ENCODE results near the gene PSMD3. TPM values are rescaled to one million over a fixed set of nuclear protein-coding genes. Genes with fewer than 3 reads are reported as not detected.
"Not testable (repeated sequence)": the region's sequence is repeated elsewhere in the genome, so short reads cannot be mapped to it uniquely, and the experiment has no call there.

The PSMD3 gene
- total RNA-seq, 4 donors from 2014 or later: 72.2 to 121 (median 84.7) TPM

DNA sequence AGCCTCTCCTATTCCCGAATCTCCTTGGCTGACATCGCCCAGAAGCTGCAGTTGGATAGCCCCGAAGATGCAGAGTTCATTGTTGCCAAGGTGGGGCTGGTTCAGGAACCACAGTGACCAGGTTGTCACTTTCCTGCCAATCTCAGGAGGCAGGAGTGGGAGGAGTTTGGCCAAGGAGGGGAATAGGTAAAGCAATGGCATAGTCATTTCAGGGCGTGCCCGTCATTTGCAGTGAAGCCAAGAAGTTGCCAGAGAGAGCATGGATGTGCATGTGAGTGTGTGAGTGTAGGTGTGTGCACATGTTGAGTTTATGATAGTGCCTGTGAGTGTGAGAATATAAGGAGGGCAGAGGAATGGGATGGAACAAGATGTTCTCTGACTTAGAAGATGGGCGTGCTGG, 14.8 kb downstream of the PSMD3 start:
- DNase-seq: no peak
- peaks cover 38 to 83% (median 59%) of the 10 kb centered on the region in 3 donors for H3K36me3 ChIP-seq
- H3K4me1 ChIP-seq: peaks cover 0 to 26% (median 0%) of the 10 kb centered on the region in 3 donors
- no peaks in the 10 kb centered on the region for H3K27me3 ChIP-seq
- H3K4me3 ChIP-seq: no peak overlapping the region
- 56 to 77% methylated on average over 3 of the region's 6 CpGs for WGBS, 2 donors
- H3K9me3 ChIP-seq: no peaks in the 10 kb centered on the region
- TF ChIP-seq POLR2A (IDR thresholded peaks at IDR 0.05): no peak
- intact Hi-C loops (cut with DNase I): no loop called here
- peak overlapping the region in 2 of 4 donors; percentile 34 to 58 for H3K27ac ChIP-seq

- Histone ChIP-seq H3K36me3 (peaks cover 34 to 76% (median 51%) of the 10 kb centered on the region in 3 donors), H3K4me3 (no peak overlapping the region), H3K27ac (peak overlapping the region in 2 of 4 donors; percentile 34 to 58), H3K27me3 (no peaks in the 10 kb centered on the region), H3K4me1 (peaks cover 0 to 26% (median 0%) of the 10 kb centered on the region in 3 donors), H3K9me3 (no peaks in the 10 kb centered on the region)
- no peak for DNase-seq
- 73% methylated on average over 6 of the region's 8 CpGs; no CpG with 5 or more reads in 1 of the 2 donors for WGBS, 2 donors
- intact Hi-C loops (cut with DNase I): no loop called here
- TF ChIP-seq POLR2A (IDR thresholded peaks at IDR 0.05): no peak
- TF ChIP-seq, protein P1, sequence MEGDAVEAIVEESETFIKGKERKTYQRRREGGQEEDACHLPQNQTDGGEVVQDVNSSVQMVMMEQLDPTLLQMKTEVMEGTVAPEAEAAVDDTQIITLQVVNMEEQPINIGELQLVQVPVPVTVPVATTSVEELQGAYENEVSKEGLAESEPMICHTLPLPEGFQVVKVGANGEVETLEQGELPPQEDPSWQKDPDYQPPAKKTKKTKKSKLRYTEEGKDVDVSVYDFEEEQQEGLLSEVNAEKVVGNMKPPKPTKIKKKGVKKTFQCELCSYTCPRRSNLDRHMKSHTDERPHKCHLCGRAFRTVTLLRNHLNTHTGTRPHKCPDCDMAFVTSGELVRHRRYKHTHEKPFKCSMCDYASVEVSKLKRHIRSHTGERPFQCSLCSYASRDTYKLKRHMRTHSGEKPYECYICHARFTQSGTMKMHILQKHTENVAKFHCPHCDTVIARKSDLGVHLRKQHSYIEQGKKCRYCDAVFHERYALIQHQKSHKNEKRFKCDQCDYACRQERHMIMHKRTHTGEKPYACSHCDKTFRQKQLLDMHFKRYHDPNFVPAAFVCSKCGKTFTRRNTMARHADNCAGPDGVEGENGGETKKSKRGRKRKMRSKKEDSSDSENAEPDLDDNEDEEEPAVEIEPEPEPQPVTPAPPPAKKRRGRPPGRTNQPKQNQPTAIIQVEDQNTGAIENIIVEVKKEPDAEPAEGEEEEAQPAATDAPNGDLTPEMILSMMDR (IDR thresholded peaks at IDR 0.05): no peak
Measured at GRCh38 chr17:39996162-39996561, 15.6 kb downstream of the PSMD3 start.

DNA sequence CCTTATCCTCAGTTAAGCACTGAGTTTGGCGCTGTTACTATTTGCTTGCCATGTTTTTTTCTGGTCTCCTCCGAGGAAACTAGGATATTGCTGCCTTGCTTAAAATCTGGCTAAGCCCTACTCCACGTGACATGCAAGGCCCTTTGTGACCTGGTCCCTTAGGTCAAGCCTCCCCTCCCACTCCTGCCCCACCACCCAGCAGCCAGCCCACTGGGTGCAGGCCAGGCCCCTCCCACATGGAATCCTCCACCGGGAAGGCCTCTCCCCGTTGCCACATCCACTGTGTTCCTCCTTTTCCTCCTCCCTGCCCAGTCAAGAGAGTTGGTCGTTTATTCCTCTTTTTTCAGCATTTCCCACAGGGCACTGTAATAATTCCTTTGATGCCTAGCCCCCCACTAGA, 16.2 kb downstream of the PSMD3 start:
- peaks cover 34 to 70% (median 47%) of the 10 kb centered on the region in 3 donors for H3K36me3 ChIP-seq
- peak overlapping the region in 3 of 4 donors; percentile 18 to 34 (median 21) for H3K27ac ChIP-seq
- intact Hi-C loops (cut with DNase I): no loop called here
- 52 to 55% methylated on average over 5 to 6 of the region's 6 CpGs for WGBS, 2 donors
- H3K27me3 ChIP-seq: no peaks in the 10 kb centered on the region
- DNase-seq: no peak
- H3K4me3 ChIP-seq: no peak overlapping the region
- TF ChIP-seq, protein P1 (IDR thresholded peaks at IDR 0.05): no peak
- TF ChIP-seq POLR2A (IDR thresholded peaks at IDR 0.05): no peak
- no peaks in the 10 kb centered on the region for H3K9me3 ChIP-seq
- peaks cover 0 to 26% (median 0%) of the 10 kb centered on the region in 3 donors for H3K4me1 ChIP-seq

DNA sequence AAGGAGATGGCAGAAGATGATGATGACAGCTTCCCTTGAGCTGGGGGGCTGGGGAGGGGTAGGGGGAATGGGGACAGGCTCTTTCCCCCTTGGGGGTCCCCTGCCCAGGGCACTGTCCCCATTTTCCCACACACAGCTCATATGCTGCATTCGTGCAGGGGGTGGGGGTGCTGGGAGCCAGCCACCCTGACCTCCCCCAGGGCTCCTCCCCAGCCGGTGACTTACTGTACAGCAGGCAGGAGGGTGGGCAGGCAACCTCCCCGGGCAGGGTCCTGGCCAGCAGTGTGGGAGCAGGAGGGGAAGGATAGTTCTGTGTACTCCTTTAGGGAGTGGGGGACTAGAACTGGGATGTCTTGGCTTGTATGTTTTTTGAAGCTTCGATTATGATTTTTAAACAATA, 16.9 kb downstream of the PSMD3 start:
- intact Hi-C loops (cut with DNase I): no loop called here
- H3K27ac ChIP-seq: peak overlapping the region in 1 of 4 donors; percentile 18
- no peaks in the 10 kb centered on the region for H3K9me3 ChIP-seq
- H3K4me1 ChIP-seq: peaks cover 0 to 26% (median 0%) of the 10 kb centered on the region in 3 donors
- DNase-seq: no peak
- TF ChIP-seq, protein P1 (IDR thresholded peaks at IDR 0.05): no peak
- TF ChIP-seq POLR2A (IDR thresholded peaks at IDR 0.05): no peak
- no peak overlapping the region for H3K4me3 ChIP-seq
- H3K36me3 ChIP-seq: peaks cover 30 to 62% (median 40%) of the 10 kb centered on the region in 3 donors
- WGBS, 2 donors: 71 to 100% methylated on average over 1 to 4 of the region's 4 CpGs
- no peaks in the 10 kb centered on the region for H3K27me3 ChIP-seq

GRCh38 chr17:39999067-39999466, 18.5 kb downstream of the PSMD3 start:
- intact Hi-C loops (cut with DNase I): no loop called here
- H3K4me3 ChIP-seq: no peak overlapping the region
- no peak for DNase-seq
- no peaks in the 10 kb centered on the region for H3K9me3 ChIP-seq
- peaks cover 16 to 47% (median 24%) of the 10 kb centered on the region in 3 donors for H3K36me3 ChIP-seq
- 77 to 95% methylated on average over 4 of the region's 4 CpGs for WGBS, 2 donors
- TF ChIP-seq, protein P1 (IDR thresholded peaks at IDR 0.05): no peak
- no peak for TF ChIP-seq POLR2A (IDR thresholded peaks at IDR 0.05)
- no peaks in the 10 kb centered on the region for H3K27me3 ChIP-seq
- peaks cover 0 to 26% (median 0%) of the 10 kb centered on the region in 3 donors for H3K4me1 ChIP-seq
- no peak overlapping the region for H3K27ac ChIP-seq

GRCh38 chr17:40000161-40000560, 19.6 kb downstream of the PSMD3 start:
- 89 to 92% methylated on average over 7 of the region's 7 CpGs for WGBS, 2 donors
- H3K36me3 ChIP-seq: peaks cover 12 to 36% (median 13%) of the 10 kb centered on the region in 3 donors
- intact Hi-C loops (cut with DNase I): no loop called here

DNA sequence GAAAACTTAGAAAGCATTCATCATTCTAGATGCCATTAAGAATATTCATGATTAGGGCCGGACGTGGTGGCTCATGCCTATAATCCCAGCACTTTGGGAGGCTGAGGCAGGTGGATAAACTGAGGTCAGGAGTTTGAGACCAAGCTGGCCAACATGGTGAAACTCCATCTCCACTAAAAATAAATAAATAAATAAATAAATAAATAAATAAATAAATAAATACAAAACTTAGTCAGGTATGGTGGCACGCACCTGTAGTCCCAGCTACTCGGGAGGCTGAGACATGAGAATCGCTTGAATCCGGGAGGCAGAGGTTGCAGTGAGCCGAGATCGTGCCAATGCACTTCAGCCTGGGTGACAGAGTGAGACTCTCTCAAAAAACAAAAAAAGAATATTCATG, 20.7 kb downstream of the PSMD3 start:
- peaks cover 4 to 24% (median 5%) of the 10 kb centered on the region in 3 donors for H3K36me3 ChIP-seq
- H3K27ac ChIP-seq; H3K27me3 ChIP-seq; intact Hi-C loops (cut with DNase I); H3K4me3 ChIP-seq; H3K9me3 ChIP-seq; H3K4me1 ChIP-seq; DNase-seq: not testable (repeated sequence)
- WGBS, 2 donors: 78 to 93% methylated on average over 8 of the region's 8 CpGs

More at GRCh38 chr17:40000161-40000560, 19.6 kb downstream of the PSMD3 start:
- Histone ChIP-seq H3K4me1 (peaks cover 0 to 21% (median 0%) of the 10 kb centered on the region in 3 donors), H3K9me3 (no peaks in the 10 kb centered on the region), H3K27me3 (no peaks in the 10 kb centered on the region), H3K27ac (no peak overlapping the region), H3K4me3 (no peak overlapping the region)
- DNase-seq: no peak
- no peak for TF ChIP-seq POLR2A (IDR thresholded peaks at IDR 0.05)
- TF ChIP-seq, protein P1 (IDR thresholded peaks at IDR 0.05): no peak

Data from esophagus squamous epithelium (tissue), 5 donors.